ENCODE results near the gene TFAP2A.

- TF ChIP-seq CTCF (IDR thresholded peaks at IDR 0.05) (no peak), POLR2A (IDR thresholded peaks at IDR 0.05) (no peak)
These were observed 12.0 kb upstream of the TFAP2A start for GRCh38 chr6:10426781-10427279.

Data from heart left ventricle (tissue), 13 donors.